Right lobe of liver (tissue), 6 donors: ENCODE data around the gene MAGI1. TPM values are rescaled to one million over a fixed set of nuclear protein-coding genes. Genes with fewer than 3 reads are reported as not detected.

Source experiments
- ATAC-seq, 4 donors: fragments of 200-7000 bp; cut with Tn5 transposase; one replicate each; pipeline ENCODE4 v1.9.1; 2020; ENCODE audit warnings: mild to moderate bottlenecking in 4 of 4, moderate library complexity in 4 of 4
- DNase-seq, 3 donors: peaks; one replicate each; pipeline ENCODE4 v3.0.0-alpha.2; 2020
- H3K27ac ChIP-seq, 3 donors: fragments of 200-600 bp; one replicate each; pipeline ENCODE4 v1.8.0; 2022
- H3K27me3 ChIP-seq, 2 donors: fragments of 200-600 bp; one replicate each; pipeline ENCODE4 v1.8.0; 2022
- H3K36me3 ChIP-seq, 4 donors: fragments of 200-600 bp; sonication (generic) in 1 of 4; one replicate each; pipeline versions ENCODE4 v1.5.1 to v1.8.0; 2017 to 2022; ENCODE audit warnings: control low read depth in 1 of 4
- H3K4me1 ChIP-seq, 4 donors: fragments of 200-600 bp; sonication (generic) in 1 of 4; one replicate each; pipeline versions ENCODE4 v1.5.1 to v1.8.0; 2017 to 2022; ENCODE audit warnings: control low read depth in 1 of 4
- H3K4me3 ChIP-seq, 3 donors: fragments of 200-600 bp; one replicate each; pipeline ENCODE4 v1.8.0; 2022
- H3K9me3 ChIP-seq, 4 donors: fragments of 200-600 bp; sonication (generic) in 1 of 4; one replicate each; pipeline versions ENCODE4 v1.5.1 to v1.8.0; 2017 to 2022; ENCODE audit warnings: control low read depth in 1 of 4
- POLR2A ChIP-seq: fragments of 450-650 bp; IDR thresholded peaks from one replicate; pipeline ENCODE4 v1.6.1; 2017; ENCODE audit warnings: antibody characterized with exemption, mild to moderate bottlenecking
- WGBS: methylation state at CpG from one replicate; pipeline ENCODE4 v1.1.6; 2018; ENCODE audit warnings: low coverage, low lambda C conversion rate; ENCODE audit not compliant: insufficient coverage; ENCODE audit errors: missing lambda C conversion rate; 5-methylcytosine and 5-hydroxymethylcytosine counted together
- intact Hi-C, 2 donors: fragments of 100-400 bp; cut with DNase I; formaldehyde crosslinking; loops; one replicate each; pipeline versions ENCODE4 v1.11.2 to v1.14.1; 2022
- total RNA-seq, 6 experiments: library from RNA; depleted of rRNA in 2 of 6; stranded (reverse); fragments of >200 nt in 2 of 6; fragmentation: NEBNext Ultra II Directional in 3 of 6; extraction: Animal tissue kit (Norgen Biotek cat#: 25700) in 3 of 6; gene quantifications; one replicate each; pipeline versions ENCODE4 v1.1.0 to v1.2.4, GENCODE V29; 2016 to 2023
- TF ChIP-seq, protein P1 (sequence below), 4 donors: fragments of 200-600 bp in 3 of 4; fragments of 450-650 bp in 1 of 4; IDR thresholded peaks; one replicate each; pipeline versions ENCODE4 v1.5.1 to v1.8.0; 2016 to 2022; ENCODE audit warnings: antibody characterized with exemption in 4 of 4, mild to moderate bottlenecking in 2 of 4
- donor health status: DM: no; HTN: yes; CAD: no.
- donor health status: DM: no; HTN: no; CAD: no.
- donor health status: DM: no; HTN: no; CAD: no.
- donor health status: DM: no; HTN: yes; CAD: no.
- donor health status: DM: no; HTN: yes; CAD: no.

Gene MAGI1
- total RNA-seq, 6 experiments from 2014 or later, result 22.6 to 37.7 (median 26.9) TPM

DNA sequence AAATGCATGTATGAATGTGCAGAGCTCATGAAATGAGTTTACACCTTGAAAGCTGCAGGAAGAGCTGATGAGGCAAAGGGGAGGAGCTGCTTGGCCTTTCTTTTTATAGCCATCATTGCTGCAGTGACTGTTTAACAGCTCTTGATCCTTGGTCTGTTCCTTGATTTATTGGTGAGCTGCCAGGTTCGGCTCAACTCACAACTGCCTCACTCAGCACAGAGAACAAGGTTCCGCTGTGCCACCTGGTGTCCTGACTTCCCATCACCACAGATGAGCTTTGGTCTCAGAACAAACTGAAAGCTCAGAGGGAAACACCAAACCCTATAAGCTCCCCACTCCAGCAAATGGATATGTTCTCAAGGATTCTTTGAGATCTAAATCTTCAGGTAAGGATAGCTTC lies 626.1 kb downstream of the MAGI1 start:
- TF ChIP-seq, protein P1, sequence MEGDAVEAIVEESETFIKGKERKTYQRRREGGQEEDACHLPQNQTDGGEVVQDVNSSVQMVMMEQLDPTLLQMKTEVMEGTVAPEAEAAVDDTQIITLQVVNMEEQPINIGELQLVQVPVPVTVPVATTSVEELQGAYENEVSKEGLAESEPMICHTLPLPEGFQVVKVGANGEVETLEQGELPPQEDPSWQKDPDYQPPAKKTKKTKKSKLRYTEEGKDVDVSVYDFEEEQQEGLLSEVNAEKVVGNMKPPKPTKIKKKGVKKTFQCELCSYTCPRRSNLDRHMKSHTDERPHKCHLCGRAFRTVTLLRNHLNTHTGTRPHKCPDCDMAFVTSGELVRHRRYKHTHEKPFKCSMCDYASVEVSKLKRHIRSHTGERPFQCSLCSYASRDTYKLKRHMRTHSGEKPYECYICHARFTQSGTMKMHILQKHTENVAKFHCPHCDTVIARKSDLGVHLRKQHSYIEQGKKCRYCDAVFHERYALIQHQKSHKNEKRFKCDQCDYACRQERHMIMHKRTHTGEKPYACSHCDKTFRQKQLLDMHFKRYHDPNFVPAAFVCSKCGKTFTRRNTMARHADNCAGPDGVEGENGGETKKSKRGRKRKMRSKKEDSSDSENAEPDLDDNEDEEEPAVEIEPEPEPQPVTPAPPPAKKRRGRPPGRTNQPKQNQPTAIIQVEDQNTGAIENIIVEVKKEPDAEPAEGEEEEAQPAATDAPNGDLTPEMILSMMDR (IDR thresholded peaks at IDR 0.05), result peak; percentile 35 to 51 (median 40)
- TF ChIP-seq POLR2A, result no peak
- Histone ChIP-seq H3K4me1 (peaks cover 0 to 9% (median 3%) of the 10 kb centered on the region in 4 donors), H3K9me3 (no peaks in the 10 kb centered on the region), H3K27ac (no peak overlapping the region), H3K36me3 (no peaks in the 10 kb centered on the region), H3K27me3 (no peaks in the 10 kb centered on the region), H3K4me3 (no peak overlapping the region)
- 40% methylated on average over 2 of the region's 2 CpGs for WGBS
- intact Hi-C loops, result no loop called here
- peak; percentile 80 to 96 (median 91) for ATAC-seq
- peak; percentile 42 to 80 (median 76) for DNase-seq

GRCh38 chr3:65411367-65411766 lies 627.4 kb downstream of the MAGI1 start:
- intact Hi-C loops, result no loop called here
- no peak overlapping the region for H3K27ac ChIP-seq
- ATAC-seq (peak in 1 of 4 donors; percentile 13), DNase-seq (no peak)
- no peaks in the 10 kb centered on the region for H3K27me3 ChIP-seq
- WGBS, result 31% methylated on average over 3 of the region's 3 CpGs
- no peak for TF ChIP-seq POLR2A
- TF ChIP-seq, protein P1 (IDR thresholded peaks at IDR 0.05), result no peak
- H3K4me1 ChIP-seq, result peaks cover 0 to 11% (median 5%) of the 10 kb centered on the region in 4 donors
- H3K9me3 ChIP-seq, result no peaks in the 10 kb centered on the region
- no peaks in the 10 kb centered on the region for H3K36me3 ChIP-seq
- no peak overlapping the region for H3K4me3 ChIP-seq

DNA sequence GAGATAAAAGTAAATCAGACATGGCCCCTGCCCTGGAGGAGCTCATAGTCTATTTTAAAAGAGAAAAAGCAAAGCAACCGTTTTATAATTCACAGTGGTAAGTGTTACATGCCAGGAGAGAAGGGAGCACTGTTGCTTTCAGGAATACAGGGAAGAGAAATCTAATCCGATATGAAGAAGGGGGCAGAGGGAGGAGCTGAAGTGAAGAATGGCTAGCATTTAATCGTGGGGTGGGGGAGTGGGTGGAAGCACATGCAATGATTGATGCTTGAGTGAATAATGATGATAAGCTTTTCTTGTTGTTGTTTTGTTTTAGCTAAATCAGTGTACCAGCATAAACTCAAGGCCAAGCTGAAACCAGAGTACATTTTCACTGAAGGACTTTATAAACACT lies 629.5 kb downstream of the MAGI1 start:
- TF ChIP-seq, protein P1 (IDR thresholded peaks at IDR 0.05), result no peak
- no peak for TF ChIP-seq POLR2A
- DNase-seq (no peak), ATAC-seq (no peak)
- intact Hi-C loops, result no loop called here
- Histone ChIP-seq H3K27ac (peak overlapping the region in 1 of 3 donors; percentile 5), H3K4me3 (no peak overlapping the region), H3K27me3 (no peaks in the 10 kb centered on the region), H3K9me3 (no peaks in the 10 kb centered on the region), H3K4me1 (peaks cover 0 to 17% (median 7%) of the 10 kb centered on the region in 4 donors), H3K36me3 (no peaks in the 10 kb centered on the region)
- WGBS, result 71% methylated on average over 3 of the region's 3 CpGs

- peaks cover 0 to 17% (median 7%) of the 10 kb centered on the region in 4 donors for H3K4me1 ChIP-seq
- no peak for TF ChIP-seq POLR2A
- TF ChIP-seq, protein P1 (IDR thresholded peaks at IDR 0.05), result no peak
- WGBS, result 81% methylated on average over 6 of the region's 6 CpGs
Observed at GRCh38 chr3:65408531-65409175, 630.1 kb downstream of the MAGI1 start.

More at GRCh38 chr3:65408531-65409175, 630.1 kb downstream of the MAGI1 start:
- ATAC-seq (peak in 1 of 4 donors; percentile 8), DNase-seq (no peak)
- no peaks in the 10 kb centered on the region for H3K27me3 ChIP-seq
- H3K27ac ChIP-seq, result peak overlapping the region in 1 of 3 donors; percentile 5
- no peak overlapping the region for H3K4me3 ChIP-seq
- no peaks in the 10 kb centered on the region for H3K36me3 ChIP-seq
- H3K9me3 ChIP-seq, result no peaks in the 10 kb centered on the region
- intact Hi-C loops, result no loop called here
